Cardiac atrium fibroblast (primary cell): ENCODE measurements around the gene DNMT3A. TPM values are rescaled to one million over a fixed set of nuclear protein-coding genes. Genes with fewer than 3 reads are reported as not detected.

Experiments
- total RNA-seq: library from RNA; depleted of rRNA; stranded (reverse); fragments of >200 nt; gene quantifications from 2 replicates; pipeline ENCODE4 v1.2.3, GENCODE V29; 2015

The DNMT3A gene
- 5.8 and 7.1 TPM in 2 replicates for total RNA-seq

GRCh38 chr2:25341753-25342371 lies at the start of gene DNMT3A:
DNMT3A (minus strand) TSS chr2:25341925; CDS start chr2:25313984, 27,941 bp downstream.

Other genes with a start within 250 kb of the DNMT3A start
- gene POMC, start 173.3 kb downstream of the DNMT3A start, total RNA-seq = 0.18 and 2.8 TPM in 2 replicates